NCI-H1092 treated with DMSO at 0.1 percent for 48 hours (cell line): ENCODE measurements around the gene AGPAT3.

Experiments
- DNase-seq: peaks from one replicate; lab custom pipeline; 2025; lab: John Stamatoyannopoulos, UW

The AGPAT3 gene

GRCh38 chr21:43907751-43908150, 42.7 kb downstream of the AGPAT3 start:
- DNase-seq: no peak

- no peak for DNase-seq
Measured at GRCh38 chr21:43908167-43908566, 43.1 kb downstream of the AGPAT3 start.

GRCh38 chr21:43909741-43910400, 44.8 kb downstream of the AGPAT3 start:
- DNase-seq: no peak

GRCh38 chr21:43910460-43910859, 45.4 kb downstream of the AGPAT3 start:
- no peak for DNase-seq

GRCh38 chr21:43911015-43911934, 46.3 kb downstream of the AGPAT3 start:
- DNase-seq: no peak

- DNase-seq: no peak
Measured at GRCh38 chr21:43911935-43912487, 47.0 kb downstream of the AGPAT3 start.

GRCh38 chr21:43912500-43912899, 47.5 kb downstream of the AGPAT3 start:
- no peak for DNase-seq

- DNase-seq: no peak
Measured at GRCh38 chr21:43912910-43913309, 47.9 kb downstream of the AGPAT3 start.

GRCh38 chr21:43913928-43914327, 48.9 kb downstream of the AGPAT3 start:
- DNase-seq: no peak

GRCh38 chr21:43916076-43916475, 51.1 kb downstream of the AGPAT3 start:
- no peak for DNase-seq

- DNase-seq: no peak
Measured at GRCh38 chr21:43916691-43917514, 51.9 kb downstream of the AGPAT3 start.

- DNase-seq: no peak
Measured at GRCh38 chr21:43917515-43918384, 52.7 kb downstream of the AGPAT3 start.

GRCh38 chr21:43918385-43918947, 53.4 kb downstream of the AGPAT3 start:
- DNase-seq: no peak

GRCh38 chr21:43919283-43919682, 54.3 kb downstream of the AGPAT3 start:
- no peak for DNase-seq

- no peak for DNase-seq
Measured at GRCh38 chr21:43919871-43920801, 55.1 kb downstream of the AGPAT3 start.

- DNase-seq: no peak
Measured at GRCh38 chr21:43921571-43921978, 56.6 kb downstream of the AGPAT3 start.

- no peak for DNase-seq
Measured at GRCh38 chr21:43921979-43922945, 57.2 kb downstream of the AGPAT3 start.

- no peak for DNase-seq
Measured at GRCh38 chr21:43922949-43923348, 57.9 kb downstream of the AGPAT3 start.
